SU-DHL-6 (cell line): Measurements from ENCODE around the gene B3GLCT.
A peak's percentile ranks its signal among the peaks of the same experiment; 100 is the strongest.

Experiments
- H2AFZ ChIP-seq: fragments of 200-600 bp; sonication (generic); 2 replicates; pipeline ENCODE4 v1.6.1; 2014; ENCODE audit warnings: low read depth, mild to moderate bottlenecking, moderate library complexity, mixed read lengths, antibody characterized with exemption, low read length; ENCODE audit not compliant: severe bottlenecking
- H3F3A ChIP-seq: fragments of 200-600 bp; shearing (Covaris generic); 2 replicates; pipeline ENCODE4 v1.6.0; 2016; ENCODE audit warnings: antibody characterized with exemption, mild to moderate bottlenecking; ENCODE audit not compliant: insufficient read depth
- H3K27ac ChIP-seq: fragments of 200-600 bp; sonication (generic); 2 replicates; pipeline ENCODE4 v1.5.1; 2016; ENCODE audit warnings: low read depth, mild to moderate bottlenecking, low read length, moderate library complexity, mixed read lengths
- H3K27me3 ChIP-seq: fragments of 200-600 bp; sonication (generic), shearing (Covaris generic); 2 replicates; pipeline ENCODE4 v1.6.0; 2014; ENCODE audit warnings: mild to moderate bottlenecking, low read length
- H3K36me3 ChIP-seq: fragments of 200-600 bp; sonication (generic); 2 replicates; pipeline ENCODE4 v1.6.1; 2014; ENCODE audit warnings: mild to moderate bottlenecking, low read length, mixed read lengths
- H3K4me2 ChIP-seq: fragments of 300-600, 200-600 bp; shearing (Covaris generic), sonication (generic); 2 replicates; pipeline ENCODE4 v1.6.0; 2014; ENCODE audit warnings: low read length, low read depth, mild to moderate bottlenecking; ENCODE audit not compliant: poor library complexity, severe bottlenecking
- H3K4me3 ChIP-seq: fragments of 200-600 bp; sonication (generic); 2 replicates; pipeline ENCODE4 v1.5.1; 2014; ENCODE audit warnings: antibody characterized with exemption, low read length, mild to moderate bottlenecking, mixed read lengths; ENCODE audit not compliant: insufficient read depth, poor library complexity, severe bottlenecking
- H3K79me2 ChIP-seq: fragments of 200-600 bp; sonication (generic); 2 replicates; pipeline ENCODE4 v1.6.1; 2014; ENCODE audit warnings: mild to moderate bottlenecking, low read length, moderate library complexity; ENCODE audit not compliant: insufficient read depth
- H3K9ac ChIP-seq: fragments of 200-600 bp; sonication (generic); 2 replicates; pipeline ENCODE4 v1.7.0; 2014; ENCODE audit warnings: mild to moderate bottlenecking, low read length
- H3K9me2 ChIP-seq: fragments of 200-600 bp; sonication (generic); replicated peaks from 2 replicates; pipeline ENCODE4 v1.6.1; 2014; ENCODE audit warnings: low read length; ENCODE audit not compliant: insufficient read depth
- H3K9me3 ChIP-seq: fragments of 200-600 bp; sonication (generic); 2 replicates; pipeline ENCODE4 v1.6.1; 2014; ENCODE audit warnings: low read length, mixed read lengths; ENCODE audit not compliant: insufficient read depth
- H4K20me1 ChIP-seq: fragments of 200-600 bp; sonication (generic); 2 replicates; pipeline ENCODE4 v1.6.1; 2014; ENCODE audit warnings: low read depth, mild to moderate bottlenecking, antibody characterized with exemption, low read length, moderate library complexity, mixed read lengths
- CTCF ChIP-seq: fragments of 200-600 bp; sonication (generic); IDR thresholded peaks from one replicate; pipeline ENCODE4 v1.5.1; 2017; ENCODE audit warnings: antibody characterized with exemption, mild to moderate bottlenecking, low read length, moderate library complexity; ENCODE audit not compliant: insufficient read depth, poor library complexity, severe bottlenecking
- EZH2phosphoT487 ChIP-seq: fragments of 200-600 bp; sonication (generic), shearing (Covaris generic); conservative IDR thresholded peaks from 2 replicates; pipeline ENCODE4 v1.6.1; 2018; ENCODE audit warnings: mild to moderate bottlenecking, antibody characterized with exemption, low read length, moderate library complexity, mixed read lengths

Gene B3GLCT

GRCh38 chr13:31311921-31312320 lies 112.1 kb downstream of the B3GLCT start:
- no peaks in the 10 kb centered on the region for H3K27me3 ChIP-seq
- no peaks in the 10 kb centered on the region for H4K20me1 ChIP-seq
- no peaks in the 10 kb centered on the region for H3K79me2 ChIP-seq
- peak overlapping the region; percentile 95 for H3K27ac ChIP-seq
- peak overlapping the region; percentile 86 for H2AFZ ChIP-seq
- no peaks in the 10 kb centered on the region for H3K9me2 ChIP-seq
- peak overlapping the region; percentile 49 for H3K4me2 ChIP-seq
- peaks cover 48% of the 10 kb centered on the region for H3K9me3 ChIP-seq
- peaks cover 5% of the 10 kb centered on the region; the same call in 1 of the 2 replicates for H3K36me3 ChIP-seq
- TF ChIP-seq EZH2phosphoT487: no peak
- TF ChIP-seq CTCF: no peak
- H3K9ac ChIP-seq: peak overlapping the region; percentile 39
- H3F3A ChIP-seq: peaks cover 29% of the 10 kb centered on the region
- peak overlapping the region; percentile 7 for H3K4me3 ChIP-seq

- no peak overlapping the region for H3K4me2 ChIP-seq
- H3K27ac ChIP-seq: no peak overlapping the region
- no peak overlapping the region for H3K9ac ChIP-seq
- TF ChIP-seq EZH2phosphoT487: no peak
- no peak for TF ChIP-seq CTCF
- H3K79me2 ChIP-seq: no peaks in the 10 kb centered on the region
- H3K36me3 ChIP-seq: no peaks in the 10 kb centered on the region; the same call in 1 of the 2 replicates
- H3K9me2 ChIP-seq: no peaks in the 10 kb centered on the region
- no peak overlapping the region for H2AFZ ChIP-seq
- H3K9me3 ChIP-seq: peaks cover 39% of the 10 kb centered on the region; the same call in 1 of the 2 replicates
- H3K27me3 ChIP-seq: no peaks in the 10 kb centered on the region
- H4K20me1 ChIP-seq: no peaks in the 10 kb centered on the region
- H3K4me3 ChIP-seq: no peak overlapping the region
- peaks cover 24% of the 10 kb centered on the region for H3F3A ChIP-seq
Observed at GRCh38 chr13:31314961-31315360, 115.2 kb downstream of the B3GLCT start.

DNA sequence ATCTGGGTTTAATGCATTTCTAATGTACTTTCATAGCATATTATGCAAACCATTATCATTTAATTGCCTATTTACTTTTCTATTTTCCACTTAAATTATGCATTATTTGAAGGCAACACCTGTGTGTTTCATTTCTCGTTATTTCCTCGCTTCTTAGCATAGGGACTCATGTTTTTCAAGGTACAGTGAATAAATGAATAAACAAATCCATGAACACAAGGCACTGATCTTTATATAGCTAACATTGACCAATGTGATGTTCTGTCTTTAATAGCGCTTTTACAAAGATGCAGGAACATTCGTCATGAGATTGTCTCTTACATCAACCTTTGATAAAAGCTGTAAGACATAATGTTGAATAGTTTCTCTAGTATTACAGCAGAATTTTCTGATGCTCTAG lies 121.2 kb downstream of the B3GLCT start:
- Histone ChIP-seq H3K27me3 (no peaks in the 10 kb centered on the region), H2AFZ (no peak overlapping the region), H3K27ac (peak overlapping the region; percentile 98), H3K9me2 (no peaks in the 10 kb centered on the region), H3K4me3 (peak overlapping the region; percentile 27), H3K36me3 (no peaks in the 10 kb centered on the region), H3K4me2 (peak overlapping the region; percentile 85), H3K9me3 (peaks cover 11% of the 10 kb centered on the region; the same call in 1 of the 2 replicates), H3F3A (peaks cover 37% of the 10 kb centered on the region), H4K20me1 (no peaks in the 10 kb centered on the region), H3K9ac (peak overlapping the region; percentile 50), H3K79me2 (no peaks in the 10 kb centered on the region)
- no peak for TF ChIP-seq EZH2phosphoT487
- TF ChIP-seq CTCF: no peak
